C4-2B (cell line): ENCODE results near the gene FOXJ3.

ENCODE experiments used
- H3K27ac ChIP-seq: fragments of 450-650 bp; 2 replicates; pipeline ENCODE4 v1.5.1; 2017
- ZFX ChIP-seq: fragments of 450-650 bp; IDR thresholded peaks from 2 replicates; pipeline ENCODE4 v1.6.1; 2017
- TF ChIP-seq, protein P1 (sequence below): fragments of 450-650 bp; conservative IDR thresholded peaks from 2 replicates; pipeline ENCODE4 v1.5.1; 2017; ENCODE audit warnings: mild to moderate bottlenecking

The FOXJ3 gene

DNA sequence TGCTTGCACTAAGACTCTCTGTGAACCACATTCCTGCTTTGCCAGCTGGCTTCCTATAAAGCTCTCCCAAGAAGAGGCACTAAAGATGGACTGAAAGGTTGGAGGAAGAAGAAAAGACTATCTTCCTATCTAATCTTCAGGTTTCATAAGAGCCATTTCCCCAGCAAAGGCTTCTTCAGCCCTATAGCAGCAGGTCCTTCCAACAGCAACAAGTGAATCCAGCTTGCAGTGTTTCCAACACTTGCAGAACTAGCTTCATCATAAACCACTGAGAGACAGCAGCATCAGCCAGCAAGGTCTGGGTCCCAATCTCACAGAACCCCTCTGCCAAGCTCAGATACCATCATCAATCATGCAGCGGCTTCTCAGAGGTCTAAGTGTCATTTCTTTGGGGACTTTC, 28.1 kb downstream of the FOXJ3 start:
- TF ChIP-seq ZFX: no peak
- TF ChIP-seq, protein P1, sequence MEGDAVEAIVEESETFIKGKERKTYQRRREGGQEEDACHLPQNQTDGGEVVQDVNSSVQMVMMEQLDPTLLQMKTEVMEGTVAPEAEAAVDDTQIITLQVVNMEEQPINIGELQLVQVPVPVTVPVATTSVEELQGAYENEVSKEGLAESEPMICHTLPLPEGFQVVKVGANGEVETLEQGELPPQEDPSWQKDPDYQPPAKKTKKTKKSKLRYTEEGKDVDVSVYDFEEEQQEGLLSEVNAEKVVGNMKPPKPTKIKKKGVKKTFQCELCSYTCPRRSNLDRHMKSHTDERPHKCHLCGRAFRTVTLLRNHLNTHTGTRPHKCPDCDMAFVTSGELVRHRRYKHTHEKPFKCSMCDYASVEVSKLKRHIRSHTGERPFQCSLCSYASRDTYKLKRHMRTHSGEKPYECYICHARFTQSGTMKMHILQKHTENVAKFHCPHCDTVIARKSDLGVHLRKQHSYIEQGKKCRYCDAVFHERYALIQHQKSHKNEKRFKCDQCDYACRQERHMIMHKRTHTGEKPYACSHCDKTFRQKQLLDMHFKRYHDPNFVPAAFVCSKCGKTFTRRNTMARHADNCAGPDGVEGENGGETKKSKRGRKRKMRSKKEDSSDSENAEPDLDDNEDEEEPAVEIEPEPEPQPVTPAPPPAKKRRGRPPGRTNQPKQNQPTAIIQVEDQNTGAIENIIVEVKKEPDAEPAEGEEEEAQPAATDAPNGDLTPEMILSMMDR: no peak
- H3K27ac ChIP-seq: no peak overlapping the region

DNA sequence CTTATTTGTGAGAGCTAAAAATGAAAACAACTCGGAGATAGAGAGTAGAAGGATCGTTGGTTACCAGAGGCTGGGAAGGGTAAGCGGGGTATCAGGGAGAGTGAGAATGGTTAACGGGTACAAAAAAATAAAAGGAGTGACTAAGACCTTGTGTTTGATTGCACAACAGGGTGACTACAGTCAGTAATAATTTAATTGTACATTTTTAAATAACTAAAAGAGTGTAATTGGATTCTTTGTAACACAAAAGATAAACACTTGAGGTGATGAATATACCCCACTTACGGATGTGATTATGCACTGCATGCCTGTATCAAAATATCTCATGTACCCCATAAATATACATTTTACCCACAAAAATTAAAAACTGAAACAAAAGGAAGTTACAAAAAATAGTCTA, 29.4 kb downstream of the FOXJ3 start:
- no peak overlapping the region for H3K27ac ChIP-seq
- no peak for TF ChIP-seq ZFX
- TF ChIP-seq, protein P1: no peak

DNA sequence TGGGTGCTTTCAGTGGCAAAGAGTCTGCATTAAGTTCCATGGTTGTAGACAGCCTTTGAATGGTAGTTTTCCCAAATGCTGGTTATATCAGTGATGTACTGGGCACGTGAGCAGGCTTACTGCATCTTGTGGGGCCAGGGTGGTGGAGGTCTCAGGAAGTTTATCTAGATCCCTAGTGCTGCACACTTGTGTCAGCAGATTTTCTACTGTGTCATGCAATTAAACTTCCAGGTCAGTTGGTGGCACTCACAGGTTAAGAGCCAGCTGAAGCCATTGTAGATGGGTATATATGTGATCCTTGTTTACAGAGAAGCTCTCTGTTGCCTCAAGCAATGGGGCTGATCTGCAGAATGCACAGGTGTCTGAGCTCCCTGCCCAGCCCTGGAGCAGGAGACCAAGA, 33.0 kb downstream of the FOXJ3 start:
- no peak overlapping the region for H3K27ac ChIP-seq
- TF ChIP-seq ZFX: no peak
- TF ChIP-seq, protein P1: no peak

DNA sequence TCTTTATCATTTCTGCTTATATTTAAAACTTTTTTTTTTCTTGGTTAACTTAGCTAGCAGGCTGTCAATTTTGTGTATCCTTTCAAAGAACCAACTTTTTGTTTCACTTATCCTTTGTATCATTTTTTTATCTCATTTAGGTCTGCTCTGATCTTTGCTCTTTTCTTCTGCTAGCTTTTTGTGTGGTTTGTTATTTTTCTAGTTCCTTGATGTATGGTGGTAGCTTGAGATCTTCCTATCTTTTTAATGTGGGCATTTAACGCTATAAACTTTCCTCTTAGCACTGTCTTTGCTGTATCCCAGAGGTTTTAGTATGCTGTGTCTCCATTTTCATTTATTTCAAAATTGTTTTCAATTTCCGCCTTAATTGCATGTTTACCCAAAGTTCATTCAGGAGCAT, 36.5 kb downstream of the FOXJ3 start:
- no peak overlapping the region for H3K27ac ChIP-seq
- TF ChIP-seq ZFX: no peak
- TF ChIP-seq, protein P1: no peak

DNA sequence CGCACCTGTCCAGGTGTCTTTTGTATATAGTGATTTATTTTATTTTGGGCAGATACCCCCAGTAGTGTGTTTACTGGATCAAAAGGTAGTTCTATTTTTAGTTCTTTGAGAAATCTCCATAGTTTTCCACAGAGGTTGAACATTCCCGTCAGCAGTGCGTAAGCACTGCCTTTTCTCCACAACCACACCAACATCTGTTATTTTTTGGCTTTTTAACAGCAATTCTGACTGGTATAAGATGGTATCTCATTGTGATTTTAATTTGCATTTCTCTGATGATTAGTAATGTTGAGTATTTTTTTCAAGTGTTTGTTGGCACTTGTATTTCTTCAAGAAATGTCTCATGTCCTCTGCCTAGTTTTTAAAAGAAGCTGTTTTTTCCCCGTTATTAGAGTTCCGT, 39.2 kb downstream of the FOXJ3 start:
- no peak overlapping the region for H3K27ac ChIP-seq
- TF ChIP-seq ZFX: no peak

DNA sequence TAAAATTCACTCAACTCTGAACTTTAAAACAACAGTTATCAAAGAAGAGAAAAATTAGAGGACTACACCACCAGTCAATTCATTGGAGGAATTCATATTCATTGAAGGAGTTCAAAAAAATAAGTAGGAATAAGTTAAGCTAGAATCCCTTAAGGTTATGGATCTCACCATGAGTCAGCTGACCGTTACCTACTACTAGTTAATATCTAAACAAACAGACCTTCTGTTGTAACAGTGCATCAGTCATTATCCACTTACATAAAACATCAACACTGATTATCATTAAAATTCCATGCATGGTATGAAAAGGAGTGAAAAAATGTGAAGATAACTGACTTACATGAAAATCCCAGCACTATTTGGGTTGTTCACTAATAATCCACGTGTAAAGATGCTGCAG, 44.9 kb downstream of the FOXJ3 start:
- H3K27ac ChIP-seq: no peak overlapping the region
- no peak for TF ChIP-seq ZFX
- TF ChIP-seq, protein P1: no peak

DNA sequence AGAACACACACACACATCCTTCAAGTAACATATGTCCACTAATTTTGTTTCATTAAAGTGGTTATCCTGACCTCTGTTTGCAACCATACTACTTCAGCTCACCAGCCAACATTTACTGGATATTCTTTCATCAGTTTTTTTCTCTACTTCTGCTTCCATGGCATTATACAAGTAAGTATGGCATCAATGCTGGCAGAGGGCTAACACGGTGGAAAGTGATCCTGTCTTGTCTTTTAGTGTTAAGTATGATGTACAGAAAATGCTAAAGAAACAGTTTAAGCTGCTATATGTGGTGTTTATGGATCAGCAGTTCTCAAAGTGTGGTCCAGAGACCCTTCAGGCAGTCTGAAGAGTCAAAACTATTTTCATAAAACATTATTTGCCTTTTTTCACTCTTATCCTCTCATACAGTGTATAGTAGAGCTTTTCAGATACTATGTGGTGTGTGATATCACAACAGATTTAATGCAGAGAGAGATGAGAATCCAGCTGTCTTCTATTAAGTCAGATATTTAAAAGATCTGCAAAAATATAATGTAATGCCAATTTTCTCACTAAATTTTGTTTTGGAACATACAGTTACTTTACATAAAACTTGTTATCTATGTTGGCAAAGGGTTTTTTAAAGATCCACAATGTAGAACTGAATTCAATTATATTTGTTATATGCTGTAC, 46.6 kb downstream of the FOXJ3 start:
- H3K27ac ChIP-seq: no peak overlapping the region
- no peak for TF ChIP-seq ZFX
- TF ChIP-seq, protein P1: no peak

DNA sequence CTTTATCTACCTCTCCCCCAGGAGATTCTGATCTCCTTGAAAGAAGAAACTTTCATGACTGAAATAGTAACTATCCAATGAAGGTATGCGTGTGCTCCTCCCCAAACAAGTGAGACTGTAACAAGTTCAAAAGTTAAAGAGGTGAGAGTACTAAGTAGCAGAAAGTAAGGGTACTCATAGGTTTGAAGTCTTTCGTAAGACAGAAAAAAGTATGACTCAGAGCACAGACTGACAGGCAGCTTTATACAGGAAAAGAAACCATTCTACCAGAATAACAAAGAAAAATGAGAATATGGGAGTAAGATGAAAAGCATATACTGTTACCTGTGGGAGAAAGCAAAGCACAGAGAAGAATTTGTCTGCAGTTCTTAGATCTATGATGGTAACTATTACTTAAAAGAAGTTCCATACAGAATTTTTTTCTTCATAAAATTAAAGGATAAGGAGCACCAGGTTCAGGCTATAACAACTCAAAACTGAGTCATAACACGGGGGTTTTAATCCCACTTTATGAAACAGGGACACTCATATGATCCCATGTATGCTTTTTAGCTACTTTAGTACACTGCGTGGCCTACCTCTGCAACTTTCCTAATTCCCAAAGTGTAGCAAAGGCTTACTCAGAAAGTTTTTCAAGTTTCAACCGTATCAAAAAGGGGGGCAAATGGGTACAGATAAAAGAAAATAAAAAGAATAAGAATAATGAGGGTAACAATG, 52.0 kb downstream of the FOXJ3 start:
- no peak overlapping the region for H3K27ac ChIP-seq
- no peak for TF ChIP-seq ZFX
- TF ChIP-seq, protein P1: no peak
